Glutamatergic neuron (in vitro differentiated cells): ENCODE data around the gene ANXA6. TPM values are rescaled to one million over a fixed set of nuclear protein-coding genes. Genes with fewer than 3 reads are reported as not detected.
"Not testable (repeated sequence)": the region's sequence is repeated elsewhere in the genome, so short reads cannot be mapped to it uniquely, and the experiment has no call there.

ENCODE experiments used
- DNase-seq: peaks from one replicate; pipeline ENCODE4 v3.0.0; 2022
- H3K27ac Mint-ChIP-seq: one replicate; pipeline ENCODE4 v1.8.0; 2020; ENCODE audit warnings: mild to moderate bottlenecking, mixed read lengths, inconsistent platforms; ENCODE audit not compliant: unreplicated experiment
- H3K27me3 Mint-ChIP-seq: one replicate; pipeline ENCODE4 v1.8.0; 2020; ENCODE audit warnings: mild to moderate bottlenecking, moderate library complexity, mixed read lengths, inconsistent platforms; ENCODE audit not compliant: unreplicated experiment
- H3K36me3 Mint-ChIP-seq: one replicate; pipeline ENCODE4 v1.8.0; 2020; ENCODE audit warnings: mild to moderate bottlenecking, mixed read lengths, inconsistent platforms; ENCODE audit not compliant: unreplicated experiment
- H3K4me1 Mint-ChIP-seq: one replicate; pipeline ENCODE4 v1.8.0; 2020; ENCODE audit warnings: mild to moderate bottlenecking, low read depth, mixed read lengths, inconsistent platforms; ENCODE audit not compliant: unreplicated experiment
- H3K4me3 Mint-ChIP-seq: one replicate; pipeline ENCODE4 v1.8.0; 2020; ENCODE audit warnings: mild to moderate bottlenecking, mixed read lengths, inconsistent platforms; ENCODE audit not compliant: unreplicated experiment
- H3K9me3 Mint-ChIP-seq: one replicate; pipeline ENCODE4 v1.8.0; 2020; ENCODE audit warnings: mild to moderate bottlenecking, moderate library complexity, mixed read lengths, inconsistent platforms; ENCODE audit not compliant: unreplicated experiment
- total RNA-seq: library from RNA; stranded (reverse); fragmentation: NEBNext Ultra II Directional; extraction: Animal tissue kit (Norgen Biotek cat#: 25700); gene quantifications from one replicate; pipeline ENCODE4 v1.2.1, GENCODE V29; 2021; ENCODE audit not compliant: unreplicated experiment
- TF ChIP-seq, protein P1 (sequence below): fragments of 200-600 bp; sonication (generic); IDR thresholded peaks from one replicate; pipeline ENCODE4 v1.5.0; 2021; ENCODE audit not compliant: partially characterized antibody, unreplicated experiment

The ANXA6 gene
- total RNA-seq, 1 donor from 2014 or later: 143 TPM

DNA sequence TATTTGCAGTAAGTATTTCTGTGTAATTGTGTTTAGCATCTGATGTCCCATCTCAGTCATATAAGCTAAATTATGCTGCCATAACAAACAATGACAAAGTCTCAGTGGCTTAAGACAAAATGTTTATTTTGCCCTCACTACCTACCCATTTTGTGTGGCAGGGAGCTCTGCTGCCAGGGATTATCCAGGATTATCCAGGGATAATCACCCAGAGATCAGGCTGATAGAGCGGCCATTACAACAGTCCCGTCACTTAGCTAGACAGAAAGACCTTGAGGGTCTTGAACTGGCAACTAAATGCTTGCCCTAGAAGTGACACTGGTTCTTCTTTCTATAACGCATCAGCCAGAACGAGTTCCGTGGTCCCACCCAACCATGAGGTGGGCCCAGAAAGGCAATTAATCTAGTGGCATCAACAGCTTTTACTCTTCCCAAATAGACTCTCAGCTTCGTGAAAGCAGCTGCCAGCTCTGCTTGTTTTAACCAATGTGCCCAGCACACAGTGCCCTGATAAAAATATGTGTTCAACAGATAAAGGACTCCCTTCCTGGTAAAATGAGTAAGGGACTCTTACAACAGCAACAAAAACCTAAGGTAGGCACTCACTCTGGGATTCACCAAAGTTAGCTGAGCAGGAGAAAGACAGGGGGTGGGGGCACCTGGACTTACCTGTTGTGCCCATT is 43.5 kb upstream of the ANXA6 start:
- H3K9me3 Mint-ChIP-seq: no peaks in the 10 kb centered on the region
- no peaks in the 10 kb centered on the region for H3K36me3 Mint-ChIP-seq
- TF ChIP-seq, protein P1, sequence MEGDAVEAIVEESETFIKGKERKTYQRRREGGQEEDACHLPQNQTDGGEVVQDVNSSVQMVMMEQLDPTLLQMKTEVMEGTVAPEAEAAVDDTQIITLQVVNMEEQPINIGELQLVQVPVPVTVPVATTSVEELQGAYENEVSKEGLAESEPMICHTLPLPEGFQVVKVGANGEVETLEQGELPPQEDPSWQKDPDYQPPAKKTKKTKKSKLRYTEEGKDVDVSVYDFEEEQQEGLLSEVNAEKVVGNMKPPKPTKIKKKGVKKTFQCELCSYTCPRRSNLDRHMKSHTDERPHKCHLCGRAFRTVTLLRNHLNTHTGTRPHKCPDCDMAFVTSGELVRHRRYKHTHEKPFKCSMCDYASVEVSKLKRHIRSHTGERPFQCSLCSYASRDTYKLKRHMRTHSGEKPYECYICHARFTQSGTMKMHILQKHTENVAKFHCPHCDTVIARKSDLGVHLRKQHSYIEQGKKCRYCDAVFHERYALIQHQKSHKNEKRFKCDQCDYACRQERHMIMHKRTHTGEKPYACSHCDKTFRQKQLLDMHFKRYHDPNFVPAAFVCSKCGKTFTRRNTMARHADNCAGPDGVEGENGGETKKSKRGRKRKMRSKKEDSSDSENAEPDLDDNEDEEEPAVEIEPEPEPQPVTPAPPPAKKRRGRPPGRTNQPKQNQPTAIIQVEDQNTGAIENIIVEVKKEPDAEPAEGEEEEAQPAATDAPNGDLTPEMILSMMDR: no peak
- peaks cover 1% of the 10 kb centered on the region for H3K4me1 Mint-ChIP-seq
- no peak overlapping the region for H3K4me3 Mint-ChIP-seq
- no peaks in the 10 kb centered on the region for H3K27me3 Mint-ChIP-seq
- H3K27ac Mint-ChIP-seq: no peak overlapping the region
- DNase-seq: no peak

GRCh38 chr5:151199581-151200185 is 42.1 kb upstream of the ANXA6 start:
- Mint-ChIP-seq H3K4me1 (no peaks in the 10 kb centered on the region), H3K27ac (no peak overlapping the region)
- no peak for DNase-seq

GRCh38 chr5:151198861-151199260 is 41.3 kb upstream of the ANXA6 start:
- H3K4me1 Mint-ChIP-seq: no peaks in the 10 kb centered on the region
- TF ChIP-seq, protein P1: no peak
- H3K36me3 Mint-ChIP-seq: no peaks in the 10 kb centered on the region
- no peaks in the 10 kb centered on the region for H3K27me3 Mint-ChIP-seq
- H3K27ac Mint-ChIP-seq: no peak overlapping the region
- no peak for DNase-seq
- H3K4me3 Mint-ChIP-seq: no peak overlapping the region
- no peaks in the 10 kb centered on the region for H3K9me3 Mint-ChIP-seq

More at GRCh38 chr5:151199581-151200185, 42.1 kb upstream of the ANXA6 start:
- no peaks in the 10 kb centered on the region for H3K9me3 Mint-ChIP-seq
- TF ChIP-seq, protein P1: no peak
- H3K36me3 Mint-ChIP-seq: no peaks in the 10 kb centered on the region
- H3K27me3 Mint-ChIP-seq: no peaks in the 10 kb centered on the region
- no peak overlapping the region for H3K4me3 Mint-ChIP-seq

DNA sequence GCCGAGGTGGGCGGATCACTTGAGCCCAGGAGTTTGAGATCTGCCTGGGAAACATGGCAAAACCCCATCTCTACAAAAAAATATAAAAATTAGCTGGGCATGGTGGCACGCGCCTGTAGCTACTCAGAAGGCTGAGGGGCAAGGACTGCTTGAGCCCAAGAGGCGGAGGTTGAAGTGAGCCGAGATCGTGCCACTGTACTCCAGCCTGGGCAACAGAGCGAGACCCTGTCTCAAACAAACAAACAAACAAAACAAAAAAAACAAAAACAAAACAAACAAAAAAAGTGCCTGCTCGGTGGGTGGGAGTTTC is 39.7 kb upstream of the ANXA6 start:
- not testable (repeated sequence) for H3K36me3 Mint-ChIP-seq, H3K27me3 Mint-ChIP-seq, H3K27ac Mint-ChIP-seq

DNA sequence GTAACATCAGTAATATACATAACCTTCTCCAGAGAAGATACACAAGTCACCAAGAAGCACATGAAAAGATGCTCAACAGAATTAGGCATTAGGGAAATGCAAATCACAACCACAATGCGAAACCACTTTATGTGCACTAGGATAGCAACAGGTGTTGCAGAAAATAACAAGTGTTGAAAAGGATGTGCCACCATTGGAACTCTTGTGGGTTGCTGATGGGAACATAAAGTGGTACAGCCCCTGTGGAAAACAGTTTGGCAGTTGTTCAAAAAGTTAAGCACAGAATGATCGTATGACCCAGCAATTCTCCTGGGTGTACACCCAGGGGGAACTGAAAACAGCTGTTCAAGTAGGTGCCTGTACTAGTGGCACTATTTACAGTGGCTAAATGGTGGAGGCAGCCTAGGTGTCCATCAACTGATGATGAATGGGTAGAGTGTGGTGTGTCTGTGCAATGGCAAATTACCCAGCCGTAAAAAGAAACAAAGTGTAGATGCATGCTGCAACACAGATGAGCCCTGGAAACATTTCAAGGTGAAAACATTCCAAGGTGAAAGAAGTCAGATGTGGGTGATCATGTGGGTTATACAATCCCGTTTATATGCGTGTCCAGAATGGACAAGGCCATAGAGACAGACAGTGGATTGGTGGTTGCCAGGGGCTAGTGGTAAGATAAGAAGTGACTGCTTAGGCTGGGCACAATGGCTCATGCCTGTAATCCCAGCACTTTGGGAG is 39.1 kb upstream of the ANXA6 start:
- H3K4me1 Mint-ChIP-seq: no peaks in the 10 kb centered on the region
- H3K36me3 Mint-ChIP-seq: no peaks in the 10 kb centered on the region
- H3K4me3 Mint-ChIP-seq: no peak overlapping the region
- DNase-seq: no peak
- no peaks in the 10 kb centered on the region for H3K9me3 Mint-ChIP-seq
- H3K27ac Mint-ChIP-seq: no peak overlapping the region
- H3K27me3 Mint-ChIP-seq: no peaks in the 10 kb centered on the region
- TF ChIP-seq, protein P1: no peak

More for the DNA sequence above, 39.7 kb upstream of the ANXA6 start:
- not testable (repeated sequence) for H3K4me1 Mint-ChIP-seq, H3K9me3 Mint-ChIP-seq, H3K4me3 Mint-ChIP-seq, DNase-seq
